Spleen (tissue), 7 donors: Measurements from ENCODE around the gene ATF4.

Source experiments
- POLR2A ChIP-seq, 3 donors: fragments of 450-650 bp; IDR thresholded peaks; one replicate each; pipeline ENCODE4 v1.5.1; 2017; ENCODE audit warnings: antibody characterized with exemption in 3 of 3, mild to moderate bottlenecking in 1 of 3
- POLR2AphosphoS5 ChIP-seq, 3 donors: sonication (generic); formaldehyde crosslinking; IDR thresholded peaks; one replicate each; pipeline ENCODE4 v1.5.1; 2017; ENCODE audit warnings: antibody characterized with exemption in 3 of 3
- TF ChIP-seq, protein P1 (sequence below), 11 experiments: fragments of 200-600 bp in 7 of 11; fragments of 450-650 bp in 4 of 11; sonication (generic) in 4 of 11; IDR thresholded peaks in 8 of 11; conservative IDR thresholded peaks in 3 of 11; 1 replicate in 7 of 11; 2 replicates in 4 of 11; pipeline versions ENCODE4 v1.4.0 to v1.8.0; 2016 to 2021; ENCODE audit warnings: antibody characterized with exemption in 11 of 11, inconsistent platforms in 4 of 11, mild to moderate bottlenecking in 1 of 11
- donor health status: DM: no; HTN: no; CAD: no; lungs with moderate emphysema.
- donor health status: DM: no; HTN: no; CAD: no.
- donor health status: DM: no; HTN: no; CAD: no.

DNA sequence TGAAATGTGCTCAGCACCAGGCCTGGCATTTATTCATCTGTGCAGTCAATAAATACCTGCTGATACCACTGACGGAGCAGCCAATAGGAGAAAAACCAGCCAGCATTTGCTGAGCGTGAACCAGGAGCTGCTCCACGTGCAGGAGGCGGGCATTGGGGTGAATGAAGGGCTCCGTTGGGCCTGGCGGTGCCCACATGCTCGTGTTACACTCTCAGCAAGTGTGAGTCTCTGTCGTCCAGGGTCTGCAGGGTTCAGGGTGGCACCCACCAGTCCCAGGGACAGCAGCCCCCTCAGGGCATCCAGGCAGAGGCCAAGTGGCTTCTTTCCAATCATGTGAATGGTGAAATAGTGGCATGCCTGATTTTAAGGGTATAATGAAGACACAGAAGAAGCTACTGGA, 16.3 kb downstream of the ATF4 start:
- TF ChIP-seq, protein P1, sequence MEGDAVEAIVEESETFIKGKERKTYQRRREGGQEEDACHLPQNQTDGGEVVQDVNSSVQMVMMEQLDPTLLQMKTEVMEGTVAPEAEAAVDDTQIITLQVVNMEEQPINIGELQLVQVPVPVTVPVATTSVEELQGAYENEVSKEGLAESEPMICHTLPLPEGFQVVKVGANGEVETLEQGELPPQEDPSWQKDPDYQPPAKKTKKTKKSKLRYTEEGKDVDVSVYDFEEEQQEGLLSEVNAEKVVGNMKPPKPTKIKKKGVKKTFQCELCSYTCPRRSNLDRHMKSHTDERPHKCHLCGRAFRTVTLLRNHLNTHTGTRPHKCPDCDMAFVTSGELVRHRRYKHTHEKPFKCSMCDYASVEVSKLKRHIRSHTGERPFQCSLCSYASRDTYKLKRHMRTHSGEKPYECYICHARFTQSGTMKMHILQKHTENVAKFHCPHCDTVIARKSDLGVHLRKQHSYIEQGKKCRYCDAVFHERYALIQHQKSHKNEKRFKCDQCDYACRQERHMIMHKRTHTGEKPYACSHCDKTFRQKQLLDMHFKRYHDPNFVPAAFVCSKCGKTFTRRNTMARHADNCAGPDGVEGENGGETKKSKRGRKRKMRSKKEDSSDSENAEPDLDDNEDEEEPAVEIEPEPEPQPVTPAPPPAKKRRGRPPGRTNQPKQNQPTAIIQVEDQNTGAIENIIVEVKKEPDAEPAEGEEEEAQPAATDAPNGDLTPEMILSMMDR (IDR thresholded peaks at IDR 0.05 in 8 of 11, conservative IDR thresholded peaks at IDR 0.05 in 3 of 11) = no peak
- no peak for TF ChIP-seq POLR2AphosphoS5 (IDR thresholded peaks at IDR 0.05)
- TF ChIP-seq POLR2A (IDR thresholded peaks at IDR 0.05) = no peak
